ENCODE results near the gene RAB11FIP4.

The RAB11FIP4 gene

GRCh38 chr17:31472137-31472536 is 80.7 kb downstream of the RAB11FIP4 start:
- no peak for DNase-seq (ENCODE audit: low spot score)
- H3K27ac ChIP-seq = no peak overlapping the region
- H3K4me3 ChIP-seq = no peak overlapping the region
- TF ChIP-seq CTCF (IDR thresholded peaks at IDR 0.05) = no peak

GRCh38 chr17:31475378-31476162 is 84.1 kb downstream of the RAB11FIP4 start:
- Histone ChIP-seq H3K27ac (no peak overlapping the region), H3K4me3 (no peak overlapping the region)
- TF ChIP-seq CTCF (IDR thresholded peaks at IDR 0.05) = no peak
- no peak for DNase-seq (ENCODE audit: low spot score)

DNA sequence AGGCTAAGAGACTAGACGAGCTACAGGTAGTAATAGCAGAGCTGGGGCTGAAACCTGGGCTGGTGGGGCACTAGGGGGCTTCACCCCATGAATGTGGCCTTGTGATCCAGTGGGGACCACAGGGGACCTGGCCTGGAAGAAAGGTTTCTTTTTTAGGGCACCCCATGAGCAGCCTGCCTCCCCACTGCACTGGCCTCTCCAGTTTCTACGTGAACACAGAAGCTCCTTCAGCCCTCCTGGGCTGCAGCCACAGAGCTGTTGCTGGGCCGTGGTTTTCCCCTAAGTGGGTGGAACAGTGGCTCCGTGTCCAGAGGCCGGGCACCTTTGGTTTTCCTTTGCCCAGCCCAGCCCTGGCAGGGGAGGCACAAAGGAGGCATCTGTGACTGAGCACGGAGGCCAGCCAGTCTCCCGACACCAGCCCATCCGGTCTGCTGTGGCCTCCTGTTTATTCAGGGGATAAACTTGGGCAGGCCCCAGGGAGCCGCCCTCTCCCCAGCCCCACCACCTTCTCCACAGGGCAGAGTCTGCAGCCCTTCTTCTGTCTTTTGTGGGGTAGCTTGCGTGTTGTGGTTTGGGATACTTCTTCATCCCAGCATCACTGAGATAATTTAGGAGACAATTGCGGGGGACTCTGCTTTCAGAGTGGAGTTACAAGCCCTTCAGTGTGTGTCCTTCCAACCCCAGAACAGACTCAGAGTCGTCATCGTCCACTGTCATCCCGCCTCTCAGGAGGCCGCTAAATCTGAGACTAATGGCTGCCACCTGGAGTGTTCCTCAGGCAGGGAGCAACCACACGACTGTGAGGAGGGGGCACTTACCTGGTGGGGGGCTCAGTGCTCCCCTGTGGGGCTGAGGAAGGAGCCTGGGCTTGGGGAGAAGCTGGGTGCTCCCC is 85.3 kb downstream of the RAB11FIP4 start:
- H3K4me3 ChIP-seq = no peak overlapping the region
- no peak for DNase-seq (ENCODE audit: low spot score)
- TF ChIP-seq CTCF (IDR thresholded peaks at IDR 0.05) = no peak
- H3K27ac ChIP-seq = no peak overlapping the region

DNA sequence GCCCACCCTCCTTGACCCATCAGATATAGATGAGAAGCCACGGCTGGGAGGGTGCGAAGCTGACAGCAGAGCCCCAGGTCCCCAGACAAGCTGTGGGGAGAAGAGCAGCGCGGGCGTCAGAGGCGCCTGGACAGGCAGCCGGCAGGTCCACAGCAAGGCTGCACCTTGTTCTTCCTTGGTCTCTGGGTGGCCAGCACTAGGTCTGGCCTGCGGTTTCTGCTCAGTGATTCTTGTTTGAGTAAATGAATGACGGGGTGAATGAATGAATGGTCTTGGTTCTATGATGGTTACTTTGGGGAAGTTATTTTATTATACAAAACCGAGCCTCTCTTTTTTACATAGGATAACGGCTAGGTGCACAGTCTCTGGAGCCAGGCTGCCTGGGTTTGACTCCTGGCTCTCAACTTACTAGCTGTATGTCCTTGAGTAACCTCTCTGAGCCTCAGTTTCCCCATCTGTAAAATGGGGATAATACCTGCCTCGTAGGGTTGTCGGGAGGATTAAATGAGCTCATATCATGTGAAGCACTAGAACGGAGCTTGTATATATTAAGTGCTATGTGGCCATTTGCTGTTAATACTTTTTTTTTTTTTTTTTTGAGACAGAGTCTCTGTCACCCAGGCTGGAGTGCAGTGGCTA is 86.1 kb downstream of the RAB11FIP4 start:
- H3K4me3 ChIP-seq = no peak overlapping the region
- no peak overlapping the region for H3K27ac ChIP-seq
- TF ChIP-seq CTCF (IDR thresholded peaks at IDR 0.05) = no peak
- DNase-seq (ENCODE audit: low spot score) = no peak

DNA sequence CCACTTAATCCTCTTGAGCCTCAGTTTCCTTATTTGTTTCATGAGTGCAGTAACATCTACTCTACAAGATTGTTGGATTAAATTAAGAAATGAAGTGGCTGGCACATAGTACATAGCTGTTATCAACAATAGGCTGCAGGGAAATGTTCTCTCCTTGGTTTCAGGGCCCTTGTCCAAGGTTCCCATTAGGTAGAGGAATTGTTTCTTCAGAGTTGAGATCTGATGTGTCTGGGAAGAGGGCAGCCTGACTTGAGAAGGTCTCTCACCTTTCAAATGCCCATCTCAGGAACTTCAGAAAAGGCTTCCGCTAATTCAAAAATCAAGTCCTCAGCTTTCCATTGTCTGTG is 87.6 kb downstream of the RAB11FIP4 start:
- Histone ChIP-seq H3K27ac (no peak overlapping the region), H3K4me3 (no peak overlapping the region)
- DNase-seq (ENCODE audit: low spot score) = no peak
- no peak for TF ChIP-seq CTCF (IDR thresholded peaks at IDR 0.05)

DNA sequence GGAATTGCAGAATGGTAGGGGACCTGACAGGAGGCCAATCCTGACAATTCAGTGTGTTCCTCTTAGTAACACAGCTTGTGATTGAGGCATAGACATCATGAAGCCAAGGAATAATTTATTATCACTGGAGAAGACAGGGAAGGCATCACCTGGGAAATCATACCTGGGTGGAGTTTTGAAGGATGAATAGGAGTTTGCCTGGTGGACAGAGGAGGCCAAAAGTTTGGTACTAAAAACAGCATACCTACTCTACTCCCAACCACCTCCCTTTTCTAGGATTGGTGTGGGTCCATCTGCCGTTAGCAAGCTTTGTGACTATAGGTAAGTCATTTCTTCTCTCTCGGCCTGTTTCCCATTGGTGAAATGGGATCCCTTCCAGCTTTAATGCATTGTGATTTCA is 88.0 kb downstream of the RAB11FIP4 start:
- no peak overlapping the region for H3K4me3 ChIP-seq
- no peak for DNase-seq (ENCODE audit: low spot score)
- no peak for TF ChIP-seq CTCF (IDR thresholded peaks at IDR 0.05)
- H3K27ac ChIP-seq = no peak overlapping the region

Measured in coronary artery (tissue), 2 donors.